Measurements from ENCODE around the gene SPATA32.

GRCh38 chr17:45299361-45299760, 37.5 kb upstream of the SPATA32 start:
- TF ChIP-seq CTCF (IDR thresholded peaks at IDR 0.05): no peak
- no peak for TF ChIP-seq POLR2A (IDR thresholded peaks at IDR 0.05)
